ENCODE measurements around the gene FAM107B.

FAM107B gene

GRCh38 chr10:14534152-14534551 lies 240.5 kb downstream of the FAM107B start:
- no peaks in the 10 kb centered on the region for H3K79me2 ChIP-seq (ENCODE audit: control insufficient read depth, insufficient read depth, low read length)
- H2BK5ac ChIP-seq (ENCODE audit: low read length): no peak overlapping the region
- H3K56ac ChIP-seq (ENCODE audit: low read length): no peak overlapping the region
- no CpG with 5 or more reads among the region's 7 CpGs for WGBS (ENCODE audit: extremely low coverage, insufficient coverage, low lambda C conversion rate)
- peaks cover 2% of the 10 kb centered on the region for H3K79me1 ChIP-seq (ENCODE audit: low read length)
- H3K23ac ChIP-seq (ENCODE audit: low read length): no peak overlapping the region
- no peak for DNase-seq
- no peak overlapping the region for H3K9ac ChIP-seq (ENCODE audit: low read length)
- no peak overlapping the region for H2BK120ac ChIP-seq (ENCODE audit: low read depth, low read length)
- H3K4me3 ChIP-seq (ENCODE audit: low read length): no peak overlapping the region
- H3K27me3 ChIP-seq (ENCODE audit: insufficient read depth, low read length, poor library complexity): no peaks in the 10 kb centered on the region
- no peak overlapping the region for H3K4me2 ChIP-seq (ENCODE audit: low read length)
- H2BK15ac ChIP-seq (replicated peaks; ENCODE audit: low read depth): no peak overlapping the region
- no peak overlapping the region for H3K4ac ChIP-seq (ENCODE audit: low read depth, low read length)
- no peak overlapping the region for H4K8ac ChIP-seq (ENCODE audit: low read depth, low read length)
- no peaks in the 10 kb centered on the region for H3K36me3 ChIP-seq (ENCODE audit: control insufficient read depth, insufficient read depth, low read length)
- H3K27ac ChIP-seq (ENCODE audit: low read depth, low read length): no peak overlapping the region
- H3K4me1 ChIP-seq (ENCODE audit: control insufficient read depth, low read depth, low read length): no peaks in the 10 kb centered on the region
- no peak overlapping the region for H4K5ac ChIP-seq (ENCODE audit: low read length)
- H3K18ac ChIP-seq (ENCODE audit: low read length): no peak overlapping the region
- no peak overlapping the region for H2AK5ac ChIP-seq (ENCODE audit: low read length)

- H3K18ac ChIP-seq (ENCODE audit: low read length): no peak overlapping the region
- peaks cover 2% of the 10 kb centered on the region for H3K79me1 ChIP-seq (ENCODE audit: low read length)
- H3K4me1 ChIP-seq (ENCODE audit: control insufficient read depth, low read depth, low read length): no peaks in the 10 kb centered on the region
- no peak overlapping the region for H4K5ac ChIP-seq (ENCODE audit: low read length)
- H4K8ac ChIP-seq (ENCODE audit: low read depth, low read length): no peak overlapping the region
- H3K27me3 ChIP-seq (ENCODE audit: insufficient read depth, low read length, poor library complexity): no peaks in the 10 kb centered on the region
- H3K4me2 ChIP-seq (ENCODE audit: low read length): no peak overlapping the region
- no peak overlapping the region for H3K56ac ChIP-seq (ENCODE audit: low read length)
- no peak overlapping the region for H2BK120ac ChIP-seq (ENCODE audit: low read depth, low read length)
- H3K4me3 ChIP-seq (ENCODE audit: low read length): no peak overlapping the region
- no peak overlapping the region for H2BK15ac ChIP-seq (replicated peaks; ENCODE audit: low read depth)
- no peaks in the 10 kb centered on the region for H3K79me2 ChIP-seq (ENCODE audit: control insufficient read depth, insufficient read depth, low read length)
- no peak overlapping the region for H3K4ac ChIP-seq (ENCODE audit: low read depth, low read length)
- H2AK5ac ChIP-seq (ENCODE audit: low read length): no peak overlapping the region
- no peak overlapping the region for H3K9ac ChIP-seq (ENCODE audit: low read length)
- H3K23ac ChIP-seq (ENCODE audit: low read length): no peak overlapping the region
- no peaks in the 10 kb centered on the region for H3K36me3 ChIP-seq (ENCODE audit: control insufficient read depth, insufficient read depth, low read length)
- H3K27ac ChIP-seq (ENCODE audit: low read depth, low read length): no peak overlapping the region
- H2BK5ac ChIP-seq (ENCODE audit: low read length): no peak overlapping the region
- no CpG with 5 or more reads among the region's 16 CpGs for WGBS (ENCODE audit: extremely low coverage, insufficient coverage, low lambda C conversion rate)
- no peak for DNase-seq
Observed at GRCh38 chr10:14533295-14533694, 241.4 kb downstream of the FAM107B start.

GRCh38 chr10:14532473-14533251 lies 242.0 kb downstream of the FAM107B start:
- no peak overlapping the region for H2BK5ac ChIP-seq (ENCODE audit: low read length)
- peaks cover 2% of the 10 kb centered on the region for H3K79me1 ChIP-seq (ENCODE audit: low read length)
- no peak overlapping the region for H3K4me2 ChIP-seq (ENCODE audit: low read length)
- H2AK5ac ChIP-seq (ENCODE audit: low read length): no peak overlapping the region
- no peak overlapping the region for H3K4me3 ChIP-seq (ENCODE audit: low read length)
- H3K56ac ChIP-seq (ENCODE audit: low read length): no peak overlapping the region
- H3K4ac ChIP-seq (ENCODE audit: low read depth, low read length): no peak overlapping the region
- no peaks in the 10 kb centered on the region for H3K4me1 ChIP-seq (ENCODE audit: control insufficient read depth, low read depth, low read length)
- H3K18ac ChIP-seq (ENCODE audit: low read length): no peak overlapping the region
- no peaks in the 10 kb centered on the region for H3K27me3 ChIP-seq (ENCODE audit: insufficient read depth, low read length, poor library complexity)
- no CpG with 5 or more reads among the region's 17 CpGs for WGBS (ENCODE audit: extremely low coverage, insufficient coverage, low lambda C conversion rate)
- H2BK120ac ChIP-seq (ENCODE audit: low read depth, low read length): no peak overlapping the region
- H3K23ac ChIP-seq (ENCODE audit: low read length): no peak overlapping the region
- H3K27ac ChIP-seq (ENCODE audit: low read depth, low read length): no peak overlapping the region
- H4K8ac ChIP-seq (ENCODE audit: low read depth, low read length): no peak overlapping the region
- H2BK15ac ChIP-seq (replicated peaks; ENCODE audit: low read depth): no peak overlapping the region
- H4K5ac ChIP-seq (ENCODE audit: low read length): no peak overlapping the region
- peak; percentile 20 for DNase-seq
- H3K79me2 ChIP-seq (ENCODE audit: control insufficient read depth, insufficient read depth, low read length): no peaks in the 10 kb centered on the region
- H3K9ac ChIP-seq (ENCODE audit: low read length): no peak overlapping the region
- no peaks in the 10 kb centered on the region for H3K36me3 ChIP-seq (ENCODE audit: control insufficient read depth, insufficient read depth, low read length)

- Histone ChIP-seq H3K4me3 (ENCODE audit: low read length) (no peak overlapping the region), H3K27ac (ENCODE audit: low read depth, low read length) (no peak overlapping the region), H3K27me3 (ENCODE audit: insufficient read depth, low read length, poor library complexity) (no peaks in the 10 kb centered on the region), H2BK15ac (replicated peaks; ENCODE audit: low read depth) (no peak overlapping the region), H4K5ac (ENCODE audit: low read length) (no peak overlapping the region), H2AK5ac (ENCODE audit: low read length) (no peak overlapping the region), H3K79me2 (ENCODE audit: control insufficient read depth, insufficient read depth, low read length) (no peaks in the 10 kb centered on the region), H3K36me3 (ENCODE audit: control insufficient read depth, insufficient read depth, low read length) (no peaks in the 10 kb centered on the region), H3K23ac (ENCODE audit: low read length) (no peak overlapping the region), H2BK5ac (ENCODE audit: low read length) (no peak overlapping the region), H3K4ac (ENCODE audit: low read depth, low read length) (no peak overlapping the region), H3K9ac (ENCODE audit: low read length) (no peak overlapping the region), H4K8ac (ENCODE audit: low read depth, low read length) (no peak overlapping the region), H3K4me1 (ENCODE audit: control insufficient read depth, low read depth, low read length) (no peaks in the 10 kb centered on the region), H2BK120ac (ENCODE audit: low read depth, low read length) (no peak overlapping the region), H3K56ac (ENCODE audit: low read length) (no peak overlapping the region), H3K18ac (ENCODE audit: low read length) (no peak overlapping the region), H3K79me1 (ENCODE audit: low read length) (peaks cover 2% of the 10 kb centered on the region), H3K4me2 (ENCODE audit: low read length) (no peak overlapping the region)
- WGBS (ENCODE audit: extremely low coverage, insufficient coverage, low lambda C conversion rate): no CpG with 5 or more reads among the region's 5 CpGs
- DNase-seq: no peak
Observed at GRCh38 chr10:14531974-14532373, 242.7 kb downstream of the FAM107B start.

GRCh38 chr10:14530465-14530864 lies 244.2 kb downstream of the FAM107B start:
- no peaks in the 10 kb centered on the region for H3K4me1 ChIP-seq (ENCODE audit: control insufficient read depth, low read depth, low read length)
- H3K56ac ChIP-seq (ENCODE audit: low read length): no peak overlapping the region
- H4K8ac ChIP-seq (ENCODE audit: low read depth, low read length): no peak overlapping the region
- peaks cover 2% of the 10 kb centered on the region for H3K79me1 ChIP-seq (ENCODE audit: low read length)
- no peaks in the 10 kb centered on the region for H3K27me3 ChIP-seq (ENCODE audit: insufficient read depth, low read length, poor library complexity)
- H3K79me2 ChIP-seq (ENCODE audit: control insufficient read depth, insufficient read depth, low read length): no peaks in the 10 kb centered on the region
- H3K4ac ChIP-seq (ENCODE audit: low read depth, low read length): no peak overlapping the region
- H3K9ac ChIP-seq (ENCODE audit: low read length): no peak overlapping the region
- DNase-seq: peak; percentile 18
- no peak overlapping the region for H2BK15ac ChIP-seq (replicated peaks; ENCODE audit: low read depth)
- H2AK5ac ChIP-seq (ENCODE audit: low read length): no peak overlapping the region
- no peak overlapping the region for H2BK120ac ChIP-seq (ENCODE audit: low read depth, low read length)
- no peak overlapping the region for H2BK5ac ChIP-seq (ENCODE audit: low read length)
- no peak overlapping the region for H3K27ac ChIP-seq (ENCODE audit: low read depth, low read length)
- no peak overlapping the region for H3K4me2 ChIP-seq (ENCODE audit: low read length)
- WGBS (ENCODE audit: extremely low coverage, insufficient coverage, low lambda C conversion rate): no CpG with 5 or more reads among the region's 5 CpGs
- H3K18ac ChIP-seq (ENCODE audit: low read length): no peak overlapping the region
- no peak overlapping the region for H4K5ac ChIP-seq (ENCODE audit: low read length)
- no peaks in the 10 kb centered on the region for H3K36me3 ChIP-seq (ENCODE audit: control insufficient read depth, insufficient read depth, low read length)
- H3K23ac ChIP-seq (ENCODE audit: low read length): no peak overlapping the region
- no peak overlapping the region for H3K4me3 ChIP-seq (ENCODE audit: low read length)

GRCh38 chr10:14529351-14529750 lies 245.3 kb downstream of the FAM107B start:
- no peak overlapping the region for H2BK120ac ChIP-seq (ENCODE audit: low read depth, low read length)
- H3K56ac ChIP-seq (ENCODE audit: low read length): no peak overlapping the region
- H3K23ac ChIP-seq (ENCODE audit: low read length): no peak overlapping the region
- H3K4me3 ChIP-seq (ENCODE audit: low read length): no peak overlapping the region
- no peak overlapping the region for H2BK15ac ChIP-seq (replicated peaks; ENCODE audit: low read depth)
- H3K79me2 ChIP-seq (ENCODE audit: control insufficient read depth, insufficient read depth, low read length): no peaks in the 10 kb centered on the region
- no peaks in the 10 kb centered on the region for H3K4me1 ChIP-seq (ENCODE audit: control insufficient read depth, low read depth, low read length)
- no peak overlapping the region for H2BK5ac ChIP-seq (ENCODE audit: low read length)
- H3K79me1 ChIP-seq (ENCODE audit: low read length): peaks cover 2% of the 10 kb centered on the region
- no peaks in the 10 kb centered on the region for H3K27me3 ChIP-seq (ENCODE audit: insufficient read depth, low read length, poor library complexity)
- no peak overlapping the region for H3K18ac ChIP-seq (ENCODE audit: low read length)
- DNase-seq: no peak
- no peak overlapping the region for H4K5ac ChIP-seq (ENCODE audit: low read length)
- no peak overlapping the region for H4K8ac ChIP-seq (ENCODE audit: low read depth, low read length)
- no peak overlapping the region for H3K27ac ChIP-seq (ENCODE audit: low read depth, low read length)
- no peaks in the 10 kb centered on the region for H3K36me3 ChIP-seq (ENCODE audit: control insufficient read depth, insufficient read depth, low read length)
- WGBS (ENCODE audit: extremely low coverage, insufficient coverage, low lambda C conversion rate): no CpG with 5 or more reads among the region's 3 CpGs
- H3K4me2 ChIP-seq (ENCODE audit: low read length): no peak overlapping the region
- no peak overlapping the region for H2AK5ac ChIP-seq (ENCODE audit: low read length)
- H3K4ac ChIP-seq (ENCODE audit: low read depth, low read length): no peak overlapping the region
- H3K9ac ChIP-seq (ENCODE audit: low read length): no peak overlapping the region

Measured in mesendoderm (in vitro differentiated cells).